H9 (cell line): ENCODE measurements around the gene PWWP2B. TPM values are rescaled to one million over a fixed set of nuclear protein-coding genes. Genes with fewer than 3 reads are reported as not detected.

Source experiments
- DNase-seq: peaks from one replicate; pipeline ENCODE4 v3.0.0-alpha.2; 2017
- H2AFZ ChIP-seq: one replicate; pipeline ENCODE4 v1.6.1; 2013; ENCODE audit warnings: mild to moderate bottlenecking, low read length, control low read depth, moderate library complexity
- H2AK5ac ChIP-seq: 2 replicates; pipeline ENCODE4 v1.6.1; 2013; ENCODE audit warnings: low read length, control low read depth, mixed read lengths; ENCODE audit not compliant: insufficient read length
- H2BK120ac ChIP-seq: one replicate; pipeline ENCODE4 v1.6.1; 2013; ENCODE audit warnings: low read depth, mild to moderate bottlenecking, low read length, control low read depth, inconsistent platforms; ENCODE audit not compliant: poor library complexity, severe bottlenecking
- H2BK12ac ChIP-seq: 2 replicates; pipeline ENCODE4 v1.6.1; 2013; ENCODE audit warnings: low read length, control low read depth, mixed read lengths, low read depth; ENCODE audit not compliant: insufficient read length
- H2BK15ac ChIP-seq: 2 replicates; pipeline ENCODE4 v1.6.1; 2013; ENCODE audit warnings: low read depth, low read length, control low read depth
- H2BK20ac ChIP-seq: one replicate; pipeline ENCODE4 v1.6.1; 2013; ENCODE audit warnings: low read depth, mild to moderate bottlenecking, low read length, control low read depth, inconsistent platforms; ENCODE audit not compliant: poor library complexity, severe bottlenecking
- H2BK5ac ChIP-seq: 2 replicates; pipeline ENCODE4 v1.6.1; 2013; ENCODE audit warnings: low read length, control low read depth, mixed read lengths; ENCODE audit not compliant: insufficient read length
- H3K14ac ChIP-seq: 2 replicates; pipeline ENCODE4 v1.6.1; 2013; ENCODE audit warnings: low read length, control low read depth; ENCODE audit not compliant: insufficient read depth
- H3K18ac ChIP-seq: 2 replicates; pipeline ENCODE4 v1.6.1; 2013; ENCODE audit warnings: low read depth, mild to moderate bottlenecking, mixed read lengths, low read length, control low read depth; ENCODE audit not compliant: insufficient read length
- H3K23ac ChIP-seq: 2 replicates; pipeline ENCODE4 v1.6.1; 2013; ENCODE audit warnings: low read length, control low read depth, mixed read lengths, low read depth; ENCODE audit not compliant: insufficient read length
- H3K23me2 ChIP-seq: 2 replicates; pipeline ENCODE4 v1.6.1; 2013; ENCODE audit warnings: low read depth, mild to moderate bottlenecking, mixed read lengths, low read length, control low read depth; ENCODE audit not compliant: insufficient read length, poor library complexity, severe bottlenecking
- H3K27ac ChIP-seq: 2 replicates; pipeline ENCODE4 v1.5.1; 2013; ENCODE audit warnings: low read length, control low read depth, mixed read lengths, low read depth; ENCODE audit not compliant: insufficient read length
- H3K27me3 ChIP-seq: 2 replicates; pipeline ENCODE4 v1.6.1; 2013; ENCODE audit warnings: low read length, control low read depth, inconsistent platforms; ENCODE audit not compliant: insufficient read depth
- H3K4ac ChIP-seq: 2 replicates; pipeline ENCODE4 v1.6.1; 2013; ENCODE audit warnings: low read depth, mild to moderate bottlenecking, control low read depth, inconsistent platforms, low read length, moderate library complexity
- H3K4me1 ChIP-seq: 2 replicates; pipeline ENCODE4 v1.6.1; 2013; ENCODE audit warnings: low read length, control low read depth, inconsistent platforms; ENCODE audit not compliant: insufficient read depth
- H3K4me2 ChIP-seq: 2 replicates; pipeline ENCODE4 v1.6.1; 2013; ENCODE audit warnings: low read length, control low read depth, mixed read lengths; ENCODE audit not compliant: insufficient read length, insufficient read depth
- H3K56ac ChIP-seq: 2 replicates; pipeline ENCODE4 v1.6.1; 2013; ENCODE audit warnings: low read depth, mild to moderate bottlenecking, mixed read lengths, low read length, control low read depth; ENCODE audit not compliant: insufficient read length
- H3K79me1 ChIP-seq: 2 replicates; pipeline ENCODE4 v1.6.1; 2013; ENCODE audit warnings: low read depth, mild to moderate bottlenecking, moderate library complexity, low read length, control low read depth, inconsistent platforms; ENCODE audit not compliant: insufficient read depth, poor library complexity, severe bottlenecking
- H3K79me2 ChIP-seq: 2 replicates; pipeline ENCODE4 v1.6.1; 2013; ENCODE audit warnings: low read length, control low read depth, inconsistent platforms; ENCODE audit not compliant: insufficient read depth
- H3K9ac ChIP-seq: 2 replicates; pipeline ENCODE4 v1.6.1; 2013; ENCODE audit warnings: low read length, control low read depth, mixed read lengths; ENCODE audit not compliant: insufficient read length; ENCODE audit errors: extremely low read depth
- H3K9me3 ChIP-seq: one replicate; pipeline ENCODE4 v1.6.1; 2013; ENCODE audit warnings: low read depth, low read length, inconsistent platforms; ENCODE audit not compliant: control insufficient read depth
- H3T11ph ChIP-seq: one replicate; pipeline ENCODE4 v1.6.1; 2013; ENCODE audit warnings: mild to moderate bottlenecking, low read length, control low read depth, inconsistent platforms
- H4K20me1 ChIP-seq: one replicate; pipeline ENCODE4 v1.6.1; 2013; ENCODE audit not compliant: control insufficient read depth, insufficient read length, insufficient read depth
- H4K5ac ChIP-seq: 2 replicates; pipeline ENCODE4 v1.6.1; 2013; ENCODE audit warnings: low read depth, mild to moderate bottlenecking, mixed read lengths, low read length, control low read depth; ENCODE audit not compliant: insufficient read length
- H4K8ac ChIP-seq: replicated peaks from 2 replicates; pipeline ENCODE4 v1.6.1; 2013; ENCODE audit warnings: low read length, control low read depth, mixed read lengths, low read depth; ENCODE audit not compliant: insufficient read length
- H4K91ac ChIP-seq: 2 replicates; pipeline ENCODE4 v1.6.1; 2013; ENCODE audit warnings: low read depth, mild to moderate bottlenecking, moderate library complexity, mixed read lengths, low read length, control low read depth; ENCODE audit not compliant: insufficient read length
- H3K27ac Mint-ChIP-seq, 3 experiments: 2 replicates in 2 of 3; 3 replicates in 1 of 3; pipeline ENCODE4 v1.8.0; 2020 to 2021; ENCODE audit warnings: mixed read lengths in 3 of 3, mild to moderate bottlenecking in 1 of 3, moderate library complexity in 1 of 3
- H3K27me3 Mint-ChIP-seq: 2 replicates; pipeline ENCODE4 v1.8.0; 2021; ENCODE audit warnings: low read depth, mild to moderate bottlenecking, moderate library complexity, mixed read lengths
- H3K36me3 Mint-ChIP-seq, 3 experiments: 2 replicates in 2 of 3; 3 replicates in 1 of 3; pipeline ENCODE4 v1.8.0; 2020 to 2021; ENCODE audit warnings: low read depth in 3 of 3, mixed read lengths in 3 of 3; ENCODE audit not compliant: insufficient read depth in 1 of 3
- H3K4me1 Mint-ChIP-seq, 2 experiments: 2 replicates each; pipeline ENCODE4 v1.8.0; 2020; ENCODE audit warnings: mixed read lengths in 2 of 2
- H3K4me3 Mint-ChIP-seq, 2 experiments: 2 replicates in 1 of 2; 3 replicates in 1 of 2; pipeline ENCODE4 v1.8.0; 2020 to 2021; ENCODE audit warnings: mild to moderate bottlenecking in 2 of 2, mixed read lengths in 2 of 2, moderate library complexity in 1 of 2
- H3K9me3 Mint-ChIP-seq, 2 experiments: 2 replicates in 1 of 2; 3 replicates in 1 of 2; pipeline ENCODE4 v1.8.0; 2020; ENCODE audit warnings: mild to moderate bottlenecking in 2 of 2, mixed read lengths in 2 of 2, moderate library complexity in 1 of 2
- WGBS: extraction: QIAGEN DNeasy Blood & Tissue Kit; methylation state at CpG from one replicate; pipeline ENCODE4 v1.1.7; 2013; ENCODE audit warnings: missing lambda C conversion rate, low lambda C conversion rate, mixed read lengths; ENCODE audit not compliant: insufficient read length; ENCODE audit errors: extremely low coverage; 5-methylcytosine and 5-hydroxymethylcytosine counted together
- total RNA-seq: library from RNA; stranded (reverse); gene quantifications from 2 replicates; pipeline ENCODE4 v1.2.1, GENCODE V29; 2021
- TF ChIP-seq, protein P1 (sequence below): fragments of 200-600 bp; sonication (generic); conservative IDR thresholded peaks from 3 replicates; pipeline ENCODE4 v1.8.0; 2021; ENCODE audit warnings: antibody characterized with exemption, mild to moderate bottlenecking

Gene PWWP2B
- total RNA-seq, 1 experiment from 2014 or later: 10.0 TPM

DNA sequence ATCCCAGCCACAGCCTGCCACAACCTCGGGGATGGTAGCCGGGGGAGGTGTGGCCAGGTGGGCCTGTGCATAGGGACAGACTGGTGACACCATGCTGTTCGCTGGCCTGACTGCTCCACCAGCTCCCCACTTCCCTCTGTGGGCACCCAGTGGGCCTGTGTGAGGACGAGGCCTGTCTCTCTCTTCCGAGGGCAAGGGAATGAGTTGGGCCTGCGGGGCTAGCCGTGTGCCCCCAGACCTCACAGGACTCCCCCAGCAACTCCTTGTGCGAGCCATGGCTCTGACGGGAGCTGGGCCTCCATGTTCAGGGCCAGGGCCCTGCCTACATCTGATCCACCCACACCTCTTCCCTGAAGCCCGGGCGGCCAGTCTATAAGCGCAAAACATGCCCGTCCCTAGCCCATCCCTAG, 40.5 kb downstream of the PWWP2B start:
- no peaks in the 10 kb centered on the region for H3K9me3 ChIP-seq
- H3K27me3 Mint-ChIP-seq: no peaks in the 10 kb centered on the region
- TF ChIP-seq, protein P1, sequence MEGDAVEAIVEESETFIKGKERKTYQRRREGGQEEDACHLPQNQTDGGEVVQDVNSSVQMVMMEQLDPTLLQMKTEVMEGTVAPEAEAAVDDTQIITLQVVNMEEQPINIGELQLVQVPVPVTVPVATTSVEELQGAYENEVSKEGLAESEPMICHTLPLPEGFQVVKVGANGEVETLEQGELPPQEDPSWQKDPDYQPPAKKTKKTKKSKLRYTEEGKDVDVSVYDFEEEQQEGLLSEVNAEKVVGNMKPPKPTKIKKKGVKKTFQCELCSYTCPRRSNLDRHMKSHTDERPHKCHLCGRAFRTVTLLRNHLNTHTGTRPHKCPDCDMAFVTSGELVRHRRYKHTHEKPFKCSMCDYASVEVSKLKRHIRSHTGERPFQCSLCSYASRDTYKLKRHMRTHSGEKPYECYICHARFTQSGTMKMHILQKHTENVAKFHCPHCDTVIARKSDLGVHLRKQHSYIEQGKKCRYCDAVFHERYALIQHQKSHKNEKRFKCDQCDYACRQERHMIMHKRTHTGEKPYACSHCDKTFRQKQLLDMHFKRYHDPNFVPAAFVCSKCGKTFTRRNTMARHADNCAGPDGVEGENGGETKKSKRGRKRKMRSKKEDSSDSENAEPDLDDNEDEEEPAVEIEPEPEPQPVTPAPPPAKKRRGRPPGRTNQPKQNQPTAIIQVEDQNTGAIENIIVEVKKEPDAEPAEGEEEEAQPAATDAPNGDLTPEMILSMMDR: no peak
- no peaks in the 10 kb centered on the region for H3K27me3 ChIP-seq
- no peak overlapping the region for H2BK120ac ChIP-seq
- H4K5ac ChIP-seq: no peak overlapping the region
- no peak overlapping the region for H2BK5ac ChIP-seq
- no peak overlapping the region for H2BK20ac ChIP-seq
- H3K9me3 Mint-ChIP-seq: peaks cover 0 to 4% of the 10 kb centered on the region in 2 experiments; a peak in 2 of 5 replicates
- DNase-seq: no peak
- no peak overlapping the region for H2AFZ ChIP-seq
- no CpG with 5 or more reads among the region's 13 CpGs for WGBS
- no peaks in the 10 kb centered on the region for H3K79me1 ChIP-seq
- no peak overlapping the region for H3K27ac Mint-ChIP-seq
- no peaks in the 10 kb centered on the region for H3K36me3 Mint-ChIP-seq
- no peak overlapping the region for H3T11ph ChIP-seq
- no peak overlapping the region for H3K18ac ChIP-seq
- no peak overlapping the region for H3K27ac ChIP-seq
- H3K23ac ChIP-seq: no peak overlapping the region
- no peak overlapping the region for H2AK5ac ChIP-seq
- no peak overlapping the region for H3K14ac ChIP-seq
- H4K20me1 ChIP-seq: no peaks in the 10 kb centered on the region
- H4K8ac ChIP-seq: no peak overlapping the region
- H3K23me2 ChIP-seq: no peaks in the 10 kb centered on the region
- no peak overlapping the region for H3K4me3 Mint-ChIP-seq
- no peaks in the 10 kb centered on the region for H3K4me1 ChIP-seq
- no peaks in the 10 kb centered on the region for H3K79me2 ChIP-seq
- no peak overlapping the region for H3K56ac ChIP-seq
- peaks cover 0 to 4% of the 10 kb centered on the region in 2 experiments; a peak in 3 of 4 replicates for H3K4me1 Mint-ChIP-seq
- no peak overlapping the region for H2BK12ac ChIP-seq
- H3K4ac ChIP-seq: no peak overlapping the region
- no peak overlapping the region for H2BK15ac ChIP-seq
- no peak overlapping the region for H3K4me2 ChIP-seq
- H3K9ac ChIP-seq: no peak overlapping the region
- no peak overlapping the region for H4K91ac ChIP-seq
